GM12874 (cell line): ENCODE measurements around the gene UNC13D.

Source experiments
- CTCF ChIP-seq: IDR thresholded peaks from 2 replicates; pipeline ENCODE4 v1.5.1; 2011; ENCODE audit warnings: low read depth, mild to moderate bottlenecking, control low read depth, low read length, moderate library complexity; ENCODE audit not compliant: insufficient read depth

Gene UNC13D

GRCh38 chr17:75872434-75873351 is 28.5 kb upstream of the UNC13D start:
- TF ChIP-seq CTCF = no peak

- no peak for TF ChIP-seq CTCF
Observed at GRCh38 chr17:75869282-75870141, 25.3 kb upstream of the UNC13D start.

- no peak for TF ChIP-seq CTCF
Observed at GRCh38 chr17:75864448-75864871, 20.3 kb upstream of the UNC13D start.

GRCh38 chr17:75861927-75862317 is 17.7 kb upstream of the UNC13D start:
- no peak for TF ChIP-seq CTCF

GRCh38 chr17:75856062-75856756 is 12.0 kb upstream of the UNC13D start:
- no peak; the same call in 1 of the 2 replicates for TF ChIP-seq CTCF

GRCh38 chr17:75855310-75856061 is 11.3 kb upstream of the UNC13D start, which contains the start of gene WBP2:
Gene WBP2, minus strand, starts transcription at chr17:75855335. Its CDS starts 38 bp downstream, at chr17:75855297.
- peak; percentile 66; the same call in 1 of the 2 replicates for TF ChIP-seq CTCF
